DND-41 (cell line): ENCODE results near the gene HDAC4.
A peak's percentile ranks its signal among the peaks of the same experiment; 100 is the strongest.

Source experiments
- ATAC-seq: fragments of 200-7000 bp; cut with Tn5 transposase; 3 replicates; pipeline ENCODE4 v1.9.1; 2021; ENCODE audit warnings: low read depth; ENCODE audit not compliant: insufficient read depth
- DNase-seq: peaks from one replicate; pipeline ENCODE4 v3.0.0-alpha.2; 2020
- H2AFZ ChIP-seq: 2 replicates; pipeline ENCODE4 v1.6.0; 2012; ENCODE audit warnings: low read depth, low read length
- H3K27ac ChIP-seq: 2 replicates; pipeline ENCODE4 v1.5.1; 2012; ENCODE audit warnings: low read length, inconsistent platforms
- H3K27me3 ChIP-seq: fragments of 200-600 bp; sonication (generic); 2 replicates; pipeline ENCODE4 v1.6.0; 2012; ENCODE audit warnings: low read length, mild to moderate bottlenecking, inconsistent platforms; ENCODE audit not compliant: insufficient read depth, poor library complexity
- H3K36me3 ChIP-seq: 2 replicates; pipeline ENCODE4 v1.5.1; 2012; ENCODE audit warnings: low read length, inconsistent platforms; ENCODE audit not compliant: insufficient read depth
- H3K4me1 ChIP-seq: 2 replicates; pipeline ENCODE4 v1.5.1; 2012; ENCODE audit warnings: mild to moderate bottlenecking, low read length; ENCODE audit not compliant: insufficient read depth
- H3K4me2 ChIP-seq: 2 replicates; pipeline ENCODE4 v1.6.0; 2012; ENCODE audit warnings: mild to moderate bottlenecking, moderate library complexity, low read length, inconsistent platforms; ENCODE audit not compliant: insufficient read depth
- H3K4me3 ChIP-seq, 2 experiments: fragments of 200-600 bp in 1 of 2; shearing (Covaris generic) in 1 of 2; 2 replicates each; pipeline ENCODE4 v1.5.1; 2012 to 2016; ENCODE audit warnings: inconsistent platforms in 2 of 2, low read length in 2 of 2, mild to moderate bottlenecking in 2 of 2, low read depth in 1 of 2, moderate library complexity in 1 of 2
- H3K79me2 ChIP-seq: 2 replicates; pipeline ENCODE4 v1.6.0; 2012; ENCODE audit warnings: low read length, inconsistent platforms; ENCODE audit not compliant: insufficient read depth
- H3K9ac ChIP-seq: 2 replicates; pipeline ENCODE4 v1.6.0; 2012; ENCODE audit warnings: low read depth, mild to moderate bottlenecking, inconsistent platforms, low read length, moderate library complexity
- H3K9me3 ChIP-seq: 2 replicates; pipeline ENCODE4 v1.5.1; 2012; ENCODE audit warnings: low read length, moderate library complexity, mild to moderate bottlenecking, inconsistent platforms; ENCODE audit not compliant: insufficient read depth, severe bottlenecking
- H4K20me1 ChIP-seq: 2 replicates; pipeline ENCODE4 v1.6.0; 2012; ENCODE audit warnings: low read length; ENCODE audit not compliant: insufficient read depth
- CTCF ChIP-seq: IDR thresholded peaks from 2 replicates; pipeline ENCODE4 v1.5.1; 2012; ENCODE audit warnings: borderline replicate concordance, low read length, moderate library complexity, mild to moderate bottlenecking; ENCODE audit not compliant: poor library complexity, severe bottlenecking; ENCODE audit errors: extremely low read depth
- EZH2 ChIP-seq: IDR thresholded peaks from 3 replicates; pipeline ENCODE4 v1.6.1; 2012; ENCODE audit warnings: borderline replicate concordance, low read depth, mild to moderate bottlenecking, moderate library complexity, low read length, inconsistent platforms; ENCODE audit not compliant: severe bottlenecking

The HDAC4 gene

GRCh38 chr2:239359196-239359912 is 41.5 kb downstream of the HDAC4 start:
- no peak overlapping the region for H3K4me2 ChIP-seq
- peaks cover 100% of the 10 kb centered on the region for H3K79me2 ChIP-seq
- peaks cover 61% of the 10 kb centered on the region for H3K36me3 ChIP-seq
- H2AFZ ChIP-seq = no peak overlapping the region
- ATAC-seq (no peak), DNase-seq (no peak)
- H3K4me3 ChIP-seq = no peak overlapping the region
- H3K4me1 ChIP-seq = peaks cover 9% of the 10 kb centered on the region; the same call in 1 of the 2 replicates
- peaks cover 7% of the 10 kb centered on the region for H3K9me3 ChIP-seq
- TF ChIP-seq CTCF (no peak), EZH2 (no peak)
- 0 out of 2 replicates have a peak overlapping the region, but pooled peaks have one; percentile 11 for H3K27ac ChIP-seq
- H4K20me1 ChIP-seq = peaks cover 44% of the 10 kb centered on the region
- H3K9ac ChIP-seq = no peak overlapping the region
- H3K27me3 ChIP-seq = no peaks in the 10 kb centered on the region

- Histone ChIP-seq H3K4me3 (no peak overlapping the region), H3K27me3 (no peaks in the 10 kb centered on the region), H3K27ac (no peak overlapping the region), H3K36me3 (peaks cover 64% of the 10 kb centered on the region), H3K9me3 (peaks cover 7% of the 10 kb centered on the region), H4K20me1 (peaks cover 44% of the 10 kb centered on the region), H2AFZ (no peak overlapping the region), H3K79me2 (peaks cover 100% of the 10 kb centered on the region), H3K9ac (no peak overlapping the region), H3K4me2 (no peak overlapping the region), H3K4me1 (peaks cover 3% of the 10 kb centered on the region; the same call in 1 of the 2 replicates)
- DNase-seq = no peak
- no peak for ATAC-seq
- TF ChIP-seq CTCF (no peak), EZH2 (no peak)
These were observed 42.6 kb downstream of the HDAC4 start for GRCh38 chr2:239358062-239358754.

GRCh38 chr2:239355724-239356123 is 45.1 kb downstream of the HDAC4 start:
- peaks cover 81% of the 10 kb centered on the region for H3K36me3 ChIP-seq
- no peak overlapping the region for H3K4me3 ChIP-seq
- H3K27ac ChIP-seq = peak overlapping the region; percentile 48; the same call in 1 of the 2 replicates
- H2AFZ ChIP-seq = no peak overlapping the region
- no peak overlapping the region for H3K4me2 ChIP-seq
- H3K4me1 ChIP-seq = no peaks in the 10 kb centered on the region
- ATAC-seq (no peak), DNase-seq (no peak)
- H3K79me2 ChIP-seq = peaks cover 100% of the 10 kb centered on the region
- TF ChIP-seq EZH2 (no peak), CTCF (no peak)
- H3K27me3 ChIP-seq = no peaks in the 10 kb centered on the region
- peaks cover 7% of the 10 kb centered on the region for H3K9me3 ChIP-seq
- H4K20me1 ChIP-seq = peaks cover 45% of the 10 kb centered on the region
- H3K9ac ChIP-seq = no peak overlapping the region
